Measurements from ENCODE around the gene TAF11L3. TPM values are rescaled to one million over a fixed set of nuclear protein-coding genes. Genes with fewer than 3 reads are reported as not detected.

Gene TAF11L3
- not detected in 5 replicates for total RNA-seq (2022; extraction: Qiagen RNA extraction; ENCODE audit: low read depth)

DNA sequence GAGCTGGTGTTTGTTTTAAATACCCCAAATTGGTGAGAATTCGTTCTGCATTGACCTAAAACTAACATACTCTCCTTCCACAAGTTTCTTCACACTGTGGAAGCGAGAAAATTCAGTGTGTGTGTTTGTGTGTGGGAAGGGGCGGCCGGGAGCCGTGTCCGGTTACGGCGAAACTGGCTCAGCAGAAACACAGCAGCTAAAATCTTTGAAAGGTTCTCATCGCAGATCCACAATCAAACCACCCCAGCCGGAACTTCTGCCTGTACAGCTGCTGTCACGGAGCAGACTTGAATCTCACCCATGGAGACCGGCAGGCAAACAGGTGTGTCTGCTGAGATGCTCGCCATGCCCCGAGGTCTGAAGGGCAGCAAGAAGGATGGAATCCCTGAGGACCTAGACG is at the start of gene TAF11L3:
TAF11L3 (plus strand) TSS at position 301 of the 400 bp plus-strand sequence.

GRCh38 chr5:17497931-17498330 is 20.2 kb upstream of the TAF11L3 start, which contains the start of gene TAF11L2:
TAF11L2 (plus strand) TSS chr5:17498231.

DNA sequence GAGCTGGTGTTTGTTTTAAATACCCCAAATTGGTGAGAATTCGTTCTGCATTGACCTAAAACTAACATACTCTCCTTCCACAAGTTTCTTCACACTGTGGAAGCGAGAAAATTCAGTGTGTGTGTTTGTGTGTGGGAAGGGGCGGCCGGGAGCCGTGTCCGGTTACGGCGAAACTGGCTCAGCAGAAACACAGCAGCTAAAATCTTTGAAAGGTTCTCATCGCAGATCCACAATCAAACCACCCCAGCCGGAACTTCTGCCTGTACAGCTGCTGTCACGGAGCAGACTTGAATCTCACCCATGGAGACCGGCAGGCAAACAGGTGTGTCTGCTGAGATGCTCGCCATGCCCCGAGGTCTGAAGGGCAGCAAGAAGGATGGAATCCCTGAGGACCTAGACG is 3.3 kb downstream of the TAF11L3 start, which contains the start of gene TAF11L4:
TAF11L4 (plus strand) TSS at position 301 of the 400 bp plus-strand sequence.

GRCh38 chr5:17524935-17525334 is 6.8 kb downstream of the TAF11L3 start, which contains the start of gene TAF11L5:
TAF11L5 (plus strand) TSS chr5:17525235.

GRCh38 chr5:17528369-17528768 is 10.2 kb downstream of the TAF11L3 start, which contains the start of gene TAF11L6:
TAF11L6 (plus strand) TSS chr5:17528669.

Other genes with a start within 250 kb of the TAF11L3 start
- gene TAF11L2, start 20.1 kb upstream of the TAF11L3 start, total RNA-seq (2022; extraction: Qiagen RNA extraction; ENCODE audit: low read depth): not detected in 5 replicates
- not detected in 5 replicates for gene TAF11L4, start 3.4 kb downstream of the TAF11L3 start, total RNA-seq (2022; extraction: Qiagen RNA extraction; ENCODE audit: low read depth)
- gene TAF11L5, start 6.9 kb downstream of the TAF11L3 start, total RNA-seq (2022; extraction: Qiagen RNA extraction; ENCODE audit: low read depth): not detected in 5 replicates
- gene TAF11L6, start 10.3 kb downstream of the TAF11L3 start, total RNA-seq (2022; extraction: Qiagen RNA extraction; ENCODE audit: low read depth): not detected in 5 replicates
- not detected in 5 replicates for gene TAF11L7, start 67.4 kb downstream of the TAF11L3 start, total RNA-seq (2022; extraction: Qiagen RNA extraction; ENCODE audit: low read depth)
- gene TAF11L8, start 72.6 kb downstream of the TAF11L3 start, total RNA-seq (2022; extraction: Qiagen RNA extraction; ENCODE audit: low read depth): not detected in 5 replicates
- not detected in 5 replicates for gene TAF11L9, start 76.0 kb downstream of the TAF11L3 start, total RNA-seq (2022; extraction: Qiagen RNA extraction; ENCODE audit: low read depth)
- not detected in 5 replicates for gene TAF11L10, start 79.5 kb downstream of the TAF11L3 start, total RNA-seq (2022; extraction: Qiagen RNA extraction; ENCODE audit: low read depth)
- 0.18 to 0.24 TPM in 2 of 5 replicates, not detected in the others for gene TAF11L11, start 85.8 kb downstream of the TAF11L3 start, total RNA-seq (2022; extraction: Qiagen RNA extraction; ENCODE audit: low read depth)
- 0.26 TPM in 1 of 5 replicates, not detected in the others for gene TAF11L12, start 92.0 kb downstream of the TAF11L3 start, total RNA-seq (2022; extraction: Qiagen RNA extraction; ENCODE audit: low read depth)
- gene TAF11L13, start 113.7 kb downstream of the TAF11L3 start, total RNA-seq (2022; extraction: Qiagen RNA extraction; ENCODE audit: low read depth): not detected in 5 replicates
- gene TAF11L14, start 116.1 kb downstream of the TAF11L3 start, total RNA-seq (2022; extraction: Qiagen RNA extraction; ENCODE audit: low read depth): not detected in 5 replicates